Measurements from ENCODE around the gene NPTXR.

Gene NPTXR

DNA sequence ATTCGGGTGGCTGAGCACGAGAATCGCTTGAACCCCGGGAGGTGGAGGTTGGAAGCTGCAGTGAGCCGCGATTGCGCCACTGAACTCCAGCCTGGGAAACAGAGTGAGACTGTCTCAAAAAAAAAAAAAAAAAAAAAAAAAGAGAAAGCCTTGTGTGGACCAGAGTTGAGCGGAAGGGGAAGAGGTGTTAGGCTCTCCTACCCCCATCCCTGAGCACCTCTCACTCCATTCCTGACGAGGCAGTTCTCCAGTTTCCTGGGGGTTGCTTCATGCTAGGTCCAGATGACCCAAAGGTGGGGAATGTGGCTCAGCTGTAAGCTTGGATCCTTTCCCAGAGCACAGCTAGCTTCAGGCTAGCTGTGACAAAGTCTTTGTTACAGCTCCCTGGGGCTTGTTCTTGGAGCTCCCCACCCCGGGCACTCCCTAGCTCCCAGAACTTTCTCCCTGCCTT lies 41.1 kb downstream of the NPTXR start:
- peak overlapping the region; percentile 42 for H3K27ac ChIP-seq (ENCODE audit: poor library complexity, severe bottlenecking)
- no peaks in the 10 kb centered on the region for H3K36me3 ChIP-seq (ENCODE audit: low read depth)
- H3K4me3 ChIP-seq (ENCODE audit: severe bottlenecking): no peak overlapping the region
- TF ChIP-seq, protein P1, sequence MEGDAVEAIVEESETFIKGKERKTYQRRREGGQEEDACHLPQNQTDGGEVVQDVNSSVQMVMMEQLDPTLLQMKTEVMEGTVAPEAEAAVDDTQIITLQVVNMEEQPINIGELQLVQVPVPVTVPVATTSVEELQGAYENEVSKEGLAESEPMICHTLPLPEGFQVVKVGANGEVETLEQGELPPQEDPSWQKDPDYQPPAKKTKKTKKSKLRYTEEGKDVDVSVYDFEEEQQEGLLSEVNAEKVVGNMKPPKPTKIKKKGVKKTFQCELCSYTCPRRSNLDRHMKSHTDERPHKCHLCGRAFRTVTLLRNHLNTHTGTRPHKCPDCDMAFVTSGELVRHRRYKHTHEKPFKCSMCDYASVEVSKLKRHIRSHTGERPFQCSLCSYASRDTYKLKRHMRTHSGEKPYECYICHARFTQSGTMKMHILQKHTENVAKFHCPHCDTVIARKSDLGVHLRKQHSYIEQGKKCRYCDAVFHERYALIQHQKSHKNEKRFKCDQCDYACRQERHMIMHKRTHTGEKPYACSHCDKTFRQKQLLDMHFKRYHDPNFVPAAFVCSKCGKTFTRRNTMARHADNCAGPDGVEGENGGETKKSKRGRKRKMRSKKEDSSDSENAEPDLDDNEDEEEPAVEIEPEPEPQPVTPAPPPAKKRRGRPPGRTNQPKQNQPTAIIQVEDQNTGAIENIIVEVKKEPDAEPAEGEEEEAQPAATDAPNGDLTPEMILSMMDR (IDR thresholded peaks at IDR 0.05; ENCODE audit: poor library complexity, severe bottlenecking): no peak
- peak; percentile 86 for DNase-seq (ENCODE audit: low spot score)
- H3K9me3 ChIP-seq (ENCODE audit: severe bottlenecking): no peaks in the 10 kb centered on the region
- peaks cover 3% of the 10 kb centered on the region for H3K4me1 ChIP-seq (ENCODE audit: insufficient read depth, poor library complexity, severe bottlenecking)
- peak; percentile 99 for ATAC-seq (ENCODE audit: low read depth)
- H3K27me3 ChIP-seq (ENCODE audit: insufficient read depth, poor library complexity, severe bottlenecking): no peaks in the 10 kb centered on the region

GRCh38 chr22:38799265-38800002 lies 44.4 kb downstream of the NPTXR start:
- ATAC-seq (ENCODE audit: low read depth): no peak
- Histone ChIP-seq H3K4me1 (ENCODE audit: insufficient read depth, poor library complexity, severe bottlenecking) (peaks cover 4% of the 10 kb centered on the region), H3K27ac (ENCODE audit: poor library complexity, severe bottlenecking) (no peak overlapping the region), H3K36me3 (ENCODE audit: low read depth) (no peaks in the 10 kb centered on the region), H3K27me3 (ENCODE audit: insufficient read depth, poor library complexity, severe bottlenecking) (no peaks in the 10 kb centered on the region), H3K4me3 (ENCODE audit: severe bottlenecking) (no peak overlapping the region), H3K9me3 (ENCODE audit: severe bottlenecking) (no peaks in the 10 kb centered on the region)
- DNase-seq (ENCODE audit: low spot score): no peak
- TF ChIP-seq, protein P1 (IDR thresholded peaks at IDR 0.05; ENCODE audit: poor library complexity, severe bottlenecking): no peak

GRCh38 chr22:38798496-38798895 lies 45.3 kb downstream of the NPTXR start:
- H3K27ac ChIP-seq (ENCODE audit: poor library complexity, severe bottlenecking): no peak overlapping the region
- no peaks in the 10 kb centered on the region for H3K27me3 ChIP-seq (ENCODE audit: insufficient read depth, poor library complexity, severe bottlenecking)
- peaks cover 7% of the 10 kb centered on the region for H3K4me1 ChIP-seq (ENCODE audit: insufficient read depth, poor library complexity, severe bottlenecking)
- H3K9me3 ChIP-seq (ENCODE audit: severe bottlenecking): no peaks in the 10 kb centered on the region
- no peak for DNase-seq (ENCODE audit: low spot score)
- no peaks in the 10 kb centered on the region for H3K36me3 ChIP-seq (ENCODE audit: low read depth)
- no peak for ATAC-seq (ENCODE audit: low read depth)
- no peak overlapping the region for H3K4me3 ChIP-seq (ENCODE audit: severe bottlenecking)
- TF ChIP-seq, protein P1 (IDR thresholded peaks at IDR 0.05; ENCODE audit: poor library complexity, severe bottlenecking): no peak

DNA sequence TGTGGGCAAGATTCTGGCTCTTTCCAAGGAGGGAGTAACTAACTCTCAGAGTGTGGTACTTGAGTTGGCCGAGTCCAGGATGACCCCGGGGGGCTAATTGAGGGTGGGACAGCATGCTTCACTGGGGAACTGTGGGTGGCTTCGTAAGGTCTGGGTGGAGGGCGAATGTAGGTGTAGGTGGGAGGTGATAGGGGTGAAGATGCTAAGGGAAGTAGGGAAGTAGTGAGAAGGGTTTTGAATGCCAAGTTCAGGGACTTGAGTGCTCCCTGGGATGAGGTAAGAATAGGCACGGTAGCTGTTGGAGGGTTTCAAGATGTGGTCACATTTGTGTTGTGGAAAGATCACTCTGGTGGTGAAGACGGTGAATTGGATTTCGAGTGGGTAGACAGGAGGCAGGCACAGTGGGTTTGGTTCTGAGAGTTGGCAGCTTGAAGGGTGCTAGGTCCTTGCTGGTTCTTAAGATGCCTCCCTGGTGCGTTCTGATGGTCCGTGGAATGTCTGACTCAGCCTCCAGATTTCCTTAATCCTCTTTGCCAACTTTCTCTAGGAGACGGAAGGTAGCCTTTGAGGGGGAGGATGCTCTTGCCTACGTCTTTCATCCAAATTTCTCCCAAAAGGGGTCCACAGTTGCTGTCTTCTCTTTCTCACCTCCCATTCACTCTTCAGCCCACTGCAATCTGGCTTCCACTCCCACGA lies 47.4 kb downstream of the NPTXR start:
- ATAC-seq (ENCODE audit: low read depth) (no peak), DNase-seq (ENCODE audit: low spot score) (no peak)
- Histone ChIP-seq H3K27me3 (ENCODE audit: insufficient read depth, poor library complexity, severe bottlenecking) (no peaks in the 10 kb centered on the region), H3K36me3 (ENCODE audit: low read depth) (no peaks in the 10 kb centered on the region), H3K4me1 (ENCODE audit: insufficient read depth, poor library complexity, severe bottlenecking) (peaks cover 6% of the 10 kb centered on the region), H3K9me3 (ENCODE audit: severe bottlenecking) (no peaks in the 10 kb centered on the region), H3K4me3 (ENCODE audit: severe bottlenecking) (no peak overlapping the region), H3K27ac (ENCODE audit: poor library complexity, severe bottlenecking) (no peak overlapping the region)
- TF ChIP-seq, protein P1 (IDR thresholded peaks at IDR 0.05; ENCODE audit: poor library complexity, severe bottlenecking): no peak

DNA sequence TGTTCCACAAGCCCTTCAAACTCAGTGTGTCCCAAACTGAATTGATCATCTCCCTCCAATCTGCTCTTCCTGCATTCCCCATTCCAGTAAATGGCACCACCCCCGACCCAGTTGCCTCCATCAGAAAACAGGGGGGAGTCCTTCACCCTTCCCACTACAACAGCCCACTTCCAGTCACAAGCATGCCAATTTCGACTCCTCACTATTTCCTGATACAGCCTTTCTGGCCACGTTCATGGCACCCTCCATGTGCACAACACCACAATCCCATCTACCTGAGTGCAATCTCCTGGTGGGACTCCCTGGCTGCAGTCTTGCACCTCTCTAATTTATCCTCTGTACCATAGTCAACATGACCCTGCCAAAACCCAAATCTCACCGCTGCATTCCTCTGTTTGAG lies 48.3 kb downstream of the NPTXR start:
- DNase-seq (ENCODE audit: low spot score) (no peak), ATAC-seq (ENCODE audit: low read depth) (no peak)
- H3K4me1 ChIP-seq (ENCODE audit: insufficient read depth, poor library complexity, severe bottlenecking): peaks cover 6% of the 10 kb centered on the region
- H3K9me3 ChIP-seq (ENCODE audit: severe bottlenecking): no peaks in the 10 kb centered on the region
- no peaks in the 10 kb centered on the region for H3K36me3 ChIP-seq (ENCODE audit: low read depth)
- no peak overlapping the region for H3K27ac ChIP-seq (ENCODE audit: poor library complexity, severe bottlenecking)
- TF ChIP-seq, protein P1 (IDR thresholded peaks at IDR 0.05; ENCODE audit: poor library complexity, severe bottlenecking): no peak
- no peak overlapping the region for H3K4me3 ChIP-seq (ENCODE audit: severe bottlenecking)
- H3K27me3 ChIP-seq (ENCODE audit: insufficient read depth, poor library complexity, severe bottlenecking): no peaks in the 10 kb centered on the region

Data from RWPE2 (cell line).